GM12892 (cell line): ENCODE data around the gene RBX1.

ENCODE experiments used
- POLR2A ChIP-seq: IDR thresholded peaks from 2 replicates; pipeline ENCODE4 v1.6.1; 2011; ENCODE audit warnings: low read depth, low read length, control low read depth
- POLR2AphosphoS5 ChIP-seq: IDR thresholded peaks from 2 replicates; pipeline ENCODE4 v1.6.1; 2011; ENCODE audit warnings: low read depth, low read length, control low read depth
- TAF1 ChIP-seq: IDR thresholded peaks from 2 replicates; pipeline ENCODE4 v1.6.1; 2011; ENCODE audit warnings: low read depth, mild to moderate bottlenecking, control low read depth, low read length, borderline replicate concordance

DNA sequence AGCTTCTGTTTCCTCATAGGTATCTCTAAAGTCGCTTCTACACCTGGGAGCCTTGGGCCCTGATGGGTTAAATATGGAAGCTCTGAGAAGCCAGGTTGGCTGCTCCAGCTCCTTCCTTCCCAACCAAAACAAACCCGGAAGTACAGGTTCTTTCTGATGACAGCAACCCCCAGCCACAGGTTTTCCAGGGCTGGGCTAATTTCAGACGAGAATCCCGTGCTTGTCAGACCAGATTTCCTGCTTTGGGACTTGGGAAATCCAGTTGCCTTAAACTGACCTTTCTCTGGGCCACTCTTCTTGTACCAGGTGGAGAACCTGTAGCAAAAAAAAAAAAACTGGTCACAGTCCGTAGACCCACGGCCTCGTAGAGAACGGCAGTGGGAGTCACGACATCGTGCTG, 51.9 kb downstream of the RBX1 start:
- no peak for TF ChIP-seq TAF1
- TF ChIP-seq POLR2A = no peak
- no peak for TF ChIP-seq POLR2AphosphoS5
